B cell (primary cell): ENCODE measurements around the gene MPST. TPM values are rescaled to one million over a fixed set of nuclear protein-coding genes. Genes with fewer than 3 reads are reported as not detected.

ENCODE experiments used
- ATAC-seq: fragments of 200-7000 bp; cut with Tn5 transposase; one replicate; pipeline ENCODE4 v1.10.0; 2021; ENCODE audit warnings: low read depth, mild to moderate bottlenecking, moderate number of reproducible peaks, moderate library complexity
- CTCF ChIA-PET: fragments of 350-600 bp; sonication (Branson Sonifier 250); formaldehyde crosslinking; loops from one replicate; lab custom pipeline; 2021; ENCODE audit warnings: antibody characterized with exemption, inconsistent platforms; lab: Charles Lee
- POLR2A ChIA-PET: fragments of 350-600 bp; sonication (Branson Sonifier 250); formaldehyde crosslinking; loops from one replicate; lab custom pipeline; 2021; ENCODE audit warnings: antibody characterized with exemption; lab: Charles Lee
- DNase-seq: peaks from one replicate; pipeline ENCODE4 v3.0.0; 2013
- H2AFZ ChIP-seq: 2 replicates; pipeline ENCODE4 v1.6.1; 2012; ENCODE audit warnings: mild to moderate bottlenecking, low read depth, low read length; ENCODE audit not compliant: insufficient read depth, poor library complexity, severe bottlenecking
- H3K27ac ChIP-seq, 2 donors: 1 replicate in 1 of 2; 2 replicates in 1 of 2; pipeline ENCODE4 v1.5.1; 2012 to 2013; ENCODE audit warnings: low read length in 2 of 2, mild to moderate bottlenecking in 2 of 2, moderate library complexity in 1 of 2
- H3K27me3 ChIP-seq, 4 experiments: fragments of 200-600 bp in 1 of 4; sonication (generic) in 1 of 4; replicated peaks in 1 of 4; 1 replicate in 2 of 4; 2 replicates in 2 of 4; pipeline versions ENCODE4 v1.6.1 to v1.7.0; 2013 to 2016; ENCODE audit warnings: low read length in 3 of 4, mild to moderate bottlenecking in 2 of 4, mixed read lengths in 1 of 4, moderate library complexity in 1 of 4; ENCODE audit not compliant: insufficient read depth in 4 of 4, control insufficient read depth in 3 of 4; ENCODE audit errors: control extremely low read depth in 1 of 4
- H3K36me3 ChIP-seq, 2 experiments: replicated peaks in 1 of 2; 1 replicate in 1 of 2; 2 replicates in 1 of 2; pipeline versions ENCODE4 v1.6.1 to v1.7.1; 2013; ENCODE audit warnings: low read length in 1 of 2; ENCODE audit not compliant: insufficient read depth in 2 of 2, control insufficient read depth in 1 of 2; ENCODE audit errors: control extremely low read depth in 1 of 2, extremely low read depth in 1 of 2
- H3K4me1 ChIP-seq, 2 donors: fragments of 200-600 bp in 1 of 2; sonication (generic) in 1 of 2; 1 replicate in 1 of 2; 2 replicates in 1 of 2; pipeline versions ENCODE4 v1.5.1 to v1.6.1; 2013 to 2017; ENCODE audit warnings: low read length in 2 of 2; ENCODE audit not compliant: control insufficient read depth in 2 of 2, insufficient read depth in 2 of 2
- H3K4me2 ChIP-seq: replicated peaks from 2 replicates; pipeline ENCODE3; 2012; ENCODE audit warnings: mild to moderate bottlenecking, low read depth, low read length; ENCODE audit not compliant: poor library complexity, severe bottlenecking
- H3K4me3 ChIP-seq, 5 experiments: fragments of 200-600 bp in 1 of 5; sonication (generic) in 1 of 5; 1 replicate in 3 of 5; 2 replicates in 2 of 5; pipeline versions ENCODE4 v1.5.1 to v1.7.0; 2011 to 2016; ENCODE audit warnings: low read length in 4 of 5, mild to moderate bottlenecking in 4 of 5, low read depth in 2 of 5, control low read depth in 1 of 5, moderate library complexity in 1 of 5; ENCODE audit not compliant: insufficient read depth in 1 of 5; ENCODE audit errors: control extremely low read depth in 1 of 5, extremely low read depth in 1 of 5
- H3K79me2 ChIP-seq: fragments of 200-600 bp; sonication (generic); one replicate; pipeline ENCODE4 v1.6.0; 2016; ENCODE audit warnings: low read length; ENCODE audit not compliant: control insufficient read depth, insufficient read depth
- H3K9ac ChIP-seq: fragments of 200-600 bp; sonication (generic); 2 replicates; pipeline ENCODE4 v1.6.1; 2017; ENCODE audit warnings: mild to moderate bottlenecking, low read length, moderate library complexity
- H3K9me3 ChIP-seq, 3 donors: one replicate each; pipeline versions ENCODE4 v1.6.1 to v1.7.1; 2013; ENCODE audit warnings: low read length in 2 of 3; ENCODE audit not compliant: control insufficient read depth in 2 of 3, insufficient read depth in 1 of 3; ENCODE audit errors: control extremely low read depth in 1 of 3
- H4K20me1 ChIP-seq: 2 replicates; pipeline ENCODE4 v1.6.0; 2012; ENCODE audit warnings: mild to moderate bottlenecking, low read length; ENCODE audit not compliant: insufficient read depth, control insufficient read depth, poor library complexity, severe bottlenecking
- H3K27ac Mint-ChIP-seq: one replicate; pipeline ENCODE4 v1.8.0; 2021; ENCODE audit warnings: mixed read lengths
- H3K27me3 Mint-ChIP-seq: one replicate; pipeline ENCODE4 v1.8.0; 2021; ENCODE audit warnings: mixed read lengths
- H3K4me1 Mint-ChIP-seq: one replicate; pipeline ENCODE4 v1.8.0; 2021; ENCODE audit warnings: mixed read lengths
- H3K4me3 Mint-ChIP-seq: one replicate; pipeline ENCODE4 v1.8.0; 2021; ENCODE audit warnings: mixed read lengths
- H3K9me3 Mint-ChIP-seq: one replicate; pipeline ENCODE4 v1.8.0; 2022; ENCODE audit warnings: mixed read lengths; ENCODE audit not compliant: insufficient read depth
- CTCF ChIP-seq: fragments of 200-600 bp; IDR thresholded peaks from one replicate; pipeline ENCODE4 v1.8.0; 2022; ENCODE audit warnings: antibody characterized with exemption, mild to moderate bottlenecking
- EZH2 ChIP-seq: IDR thresholded peaks from 2 replicates; pipeline ENCODE4 v1.6.1; 2012; ENCODE audit warnings: borderline replicate concordance, low read depth, mild to moderate bottlenecking, moderate library complexity, low read length; ENCODE audit not compliant: insufficient read depth, poor library complexity, severe bottlenecking
- WGBS: methylation state at CpG from one replicate; pipeline ENCODE4 v1.1.5; 2013; ENCODE audit warnings: missing lambda C conversion rate; ENCODE audit not compliant: insufficient coverage; 5-methylcytosine and 5-hydroxymethylcytosine counted together
- intact Hi-C: fragments of 100-400 bp; cut with micrococcal nuclease; formaldehyde crosslinking; loops from one replicate; pipeline ENCODE4 v1.10.0; 2022
- polyA plus RNA-seq: library from polyadenylated mRNA; depleted of rRNA; stranded (reverse); fragments of >200 nt; gene quantifications from 2 replicates; pipeline ENCODE4 v1.2.3, GENCODE V29; 2012
- total RNA-seq, 2 donors: library from RNA; stranded (reverse); fragments of 120-200 nt in 1 of 2; gene quantifications; 1 replicate in 1 of 2; 2 replicates in 1 of 2; pipeline versions ENCODE4 v1.2.3 to v1.2.4, GENCODE V29; 2013 to 2022

The MPST gene
- total and polyA plus RNA-seq, 2 donors (not counting 1 experiment from before 2014, with no cell fraction given): 11.2 to 17.7 TPM

- H3K79me2 ChIP-seq: no peaks in the 10 kb centered on the region
- DNase-seq (no peak), ATAC-seq (no peak)
- no peaks in the 10 kb centered on the region for H3K4me1 ChIP-seq
- H3K27ac Mint-ChIP-seq: no peak overlapping the region
- H3K4me2 ChIP-seq: no peak overlapping the region
- no peak overlapping the region for H2AFZ ChIP-seq
- intact Hi-C loops: no loop called here
- no peaks in the 10 kb centered on the region for H3K9me3 Mint-ChIP-seq
- CTCF ChIA-PET: interaction anchor here (1.2 kb wide), 1 partner anchor 12 kb away, joined by 3 read pairs; no protein-coding TSS in a partner anchor
- no peak overlapping the region for H3K4me3 ChIP-seq
- peaks cover 0 to 7% (median 3%) of the 10 kb centered on the region in 4 experiments for H3K27me3 ChIP-seq
- peaks cover 0 to 5% (median 4%) of the 10 kb centered on the region in 3 donors for H3K9me3 ChIP-seq
- TF ChIP-seq EZH2 (no peak), CTCF (no peak)
- WGBS: 60% methylated on average over 2 of the region's 2 CpGs
- H3K27me3 Mint-ChIP-seq: peaks cover 24% of the 10 kb centered on the region
- H3K36me3 ChIP-seq: no peaks in the 10 kb centered on the region
- no peaks in the 10 kb centered on the region for H4K20me1 ChIP-seq
- H3K9ac ChIP-seq: no peak overlapping the region
- no peaks in the 10 kb centered on the region for H3K4me1 Mint-ChIP-seq
- no peak overlapping the region for H3K4me3 Mint-ChIP-seq
- H3K27ac ChIP-seq: no peak overlapping the region
- POLR2A ChIA-PET: interaction anchor here (0.6 kb wide), 1 partner anchor 483 kb away, joined by 4 read pairs; no protein-coding TSS in a partner anchor
Measured at GRCh38 chr22:37009490-37009889, 10.1 kb upstream of the MPST start.

- ChIA-PET POLR2A (no interaction called here), CTCF (interaction anchor here (1.2 kb wide), 1 partner anchor 11 kb away, joined by 3 read pairs; no protein-coding TSS in a partner anchor)
- H3K4me2 ChIP-seq: no peak overlapping the region
- H3K4me3 ChIP-seq: no peak overlapping the region
- Mint-ChIP-seq H3K9me3 (no peaks in the 10 kb centered on the region), H3K4me1 (no peaks in the 10 kb centered on the region), H3K27me3 (peaks cover 19% of the 10 kb centered on the region), H3K4me3 (no peak overlapping the region), H3K27ac (no peak overlapping the region)
- no peak overlapping the region for H2AFZ ChIP-seq
- TF ChIP-seq CTCF: no peak
- TF ChIP-seq EZH2: no peak
- DNase-seq: no peak
- 83% methylated on average over 4 of the region's 4 CpGs for WGBS
- H4K20me1 ChIP-seq: no peaks in the 10 kb centered on the region
- no peak overlapping the region for H3K27ac ChIP-seq
- ATAC-seq: no peak
- peaks cover 0 to 7% (median 3%) of the 10 kb centered on the region in 4 experiments for H3K27me3 ChIP-seq
- H3K79me2 ChIP-seq: no peaks in the 10 kb centered on the region
- H3K36me3 ChIP-seq: no peaks in the 10 kb centered on the region
- no peaks in the 10 kb centered on the region for H3K4me1 ChIP-seq
- no peak overlapping the region for H3K9ac ChIP-seq
- H3K9me3 ChIP-seq: peaks cover 0 to under 1% (median under 1%) of the 10 kb centered on the region in 3 donors
- intact Hi-C loops: no loop called here
Measured at GRCh38 chr22:37010174-37010573, 9.4 kb upstream of the MPST start.
